Stimulated activated CD4-positive, alpha-beta T cell treated with anti-CD3 and anti-CD28 coated beads, Interleukin-1b, Interleukin-23, amount 100 ng/mL, for 24 hours (primary cell): Measurements from ENCODE around the gene CASKIN2.
A peak's percentile ranks its signal among the peaks of the same experiment; 100 is the strongest.
"Not testable (repeated sequence)": the region's sequence is repeated elsewhere in the genome, so short reads cannot be mapped to it uniquely, and the experiment has no call there.

Experiments
- DNase-seq, 4 experiments: peaks; one replicate each; pipeline ENCODE4 v3.0.0-alpha.2; 2020; ENCODE audit warnings: low read depth in 4 of 4, low spot score in 1 of 4

The CASKIN2 gene

DNA sequence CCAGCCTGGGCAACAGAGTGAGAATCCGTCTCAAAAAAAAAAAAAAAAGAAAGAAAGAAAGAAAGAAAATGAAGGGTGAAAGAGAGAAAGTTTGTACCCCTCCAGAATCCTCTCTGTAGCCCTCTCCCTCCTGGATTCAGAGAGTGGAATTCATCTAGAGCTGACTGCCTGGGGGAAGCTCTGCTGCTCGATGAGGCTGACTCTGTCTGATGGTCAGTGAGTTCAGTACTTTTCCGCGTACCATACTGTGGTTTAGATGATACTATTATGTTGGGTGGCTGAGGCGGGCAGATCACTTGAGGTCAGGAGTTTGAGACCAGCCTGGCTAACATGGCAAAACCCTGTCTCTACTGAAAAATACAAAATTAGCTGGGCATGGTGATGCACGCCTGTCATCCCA is 44.1 kb downstream of the CASKIN2 start:
- no peak for DNase-seq

DNA sequence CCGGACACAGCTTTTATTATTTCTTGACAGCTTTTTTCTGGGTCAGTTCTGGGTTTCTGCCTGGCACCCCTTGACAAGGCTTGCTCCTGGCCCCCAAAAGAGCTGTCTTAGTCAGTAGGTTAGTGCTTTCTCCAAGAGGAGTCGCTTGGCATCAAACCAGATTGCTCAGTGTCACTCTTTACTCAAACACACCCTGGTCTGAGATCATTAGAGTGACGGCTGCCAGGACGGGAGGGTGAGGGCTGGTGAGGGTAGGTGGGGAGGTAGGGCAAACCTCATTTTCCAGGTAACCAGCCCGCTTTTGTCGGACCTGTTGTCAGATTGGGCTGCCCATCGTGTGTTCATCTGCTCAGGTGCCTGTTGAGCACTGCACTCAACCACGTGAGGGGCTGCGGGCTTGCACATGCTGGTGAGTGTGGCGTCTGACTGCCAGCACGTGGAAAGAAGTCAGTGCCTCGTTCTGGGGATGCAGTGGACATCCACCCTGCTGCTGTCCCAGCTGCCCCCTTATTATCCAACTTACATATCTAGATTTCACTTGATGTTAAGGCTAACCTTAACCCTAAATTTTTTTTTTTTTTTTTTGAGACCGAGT is 46.5 kb downstream of the CASKIN2 start:
- DNase-seq = no peak

DNA sequence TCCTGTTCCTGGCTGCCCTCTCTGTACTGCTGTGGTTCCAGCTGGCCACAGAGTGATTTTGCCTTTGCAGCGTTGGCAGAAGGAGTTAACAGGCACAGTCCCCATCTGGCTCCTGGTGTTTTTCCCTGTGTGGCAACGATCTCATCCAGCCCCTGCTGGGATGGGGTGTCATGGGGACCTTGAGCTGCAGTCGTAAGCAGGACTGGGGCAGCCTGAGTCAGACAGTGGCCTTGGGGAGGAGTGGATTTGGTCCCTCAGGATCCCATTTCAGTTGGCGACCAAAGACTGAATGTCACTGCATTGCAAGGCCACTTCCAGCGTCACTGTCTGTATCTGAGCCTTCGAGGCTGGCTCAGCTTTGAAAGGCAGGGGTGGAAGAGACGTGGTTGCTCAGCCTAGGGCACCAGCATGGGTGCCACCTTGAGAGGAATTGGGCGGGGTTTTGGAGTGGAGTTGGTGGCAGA is 47.0 kb downstream of the CASKIN2 start:
- no peak for DNase-seq

DNA sequence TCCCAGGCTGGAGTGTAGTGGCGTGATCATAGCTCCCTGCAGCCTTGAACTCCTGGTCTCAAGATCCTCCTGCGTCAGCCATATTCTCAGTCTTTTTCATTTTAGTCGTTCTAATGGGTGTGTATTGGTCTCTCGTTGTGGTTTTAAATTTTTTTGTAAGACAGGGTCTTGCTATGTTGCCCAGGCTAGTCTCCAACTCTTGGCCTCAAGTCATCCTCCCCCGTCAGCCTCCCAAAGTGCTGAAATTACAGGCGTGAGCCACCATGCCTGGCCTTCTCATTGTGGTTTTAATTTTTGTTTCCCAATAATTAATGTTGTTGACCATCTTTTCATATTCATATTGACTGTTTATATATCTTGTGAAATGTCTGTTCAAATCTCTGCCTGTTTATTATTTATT is 50.3 kb downstream of the CASKIN2 start:
- DNase-seq = no peak

DNA sequence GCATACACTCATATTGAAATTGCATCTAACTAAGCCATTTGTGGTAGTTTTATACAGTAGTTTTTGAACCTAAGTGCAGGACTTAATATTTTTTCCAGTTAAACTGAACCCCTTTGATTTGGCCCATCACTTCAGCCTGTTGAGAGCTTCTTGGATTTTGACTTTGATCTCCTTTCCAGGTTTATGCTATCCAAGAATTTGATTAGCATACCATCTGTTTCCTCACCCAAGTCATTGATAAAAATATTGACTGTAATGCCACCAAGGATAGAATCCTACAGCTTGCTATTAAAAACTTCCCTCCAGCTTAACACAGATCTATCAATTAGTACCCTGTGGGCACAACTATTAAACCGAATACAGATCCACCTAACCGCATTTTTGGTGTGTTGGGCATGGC is 51.7 kb downstream of the CASKIN2 start:
- no peak for DNase-seq

DNA sequence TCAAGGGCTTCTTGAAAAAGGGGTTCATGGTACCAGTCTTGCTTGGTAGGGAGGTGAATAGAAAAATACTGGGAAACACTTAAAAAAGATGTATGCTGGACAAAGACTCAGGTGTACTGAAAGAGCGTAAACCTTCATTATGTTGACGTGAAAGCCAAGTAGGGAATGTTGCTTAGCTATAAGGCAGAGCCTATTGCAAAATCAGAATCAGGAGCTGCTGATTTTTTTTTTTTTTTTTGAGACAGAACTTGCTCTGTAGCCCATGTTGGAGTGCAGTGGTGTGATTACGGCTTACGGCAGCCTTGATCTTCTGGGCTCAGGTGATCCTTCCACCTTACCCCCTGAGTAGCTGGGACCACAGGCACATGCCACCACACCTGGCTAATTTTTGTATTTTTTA is 55.0 kb downstream of the CASKIN2 start:
- DNase-seq = no peak

DNA sequence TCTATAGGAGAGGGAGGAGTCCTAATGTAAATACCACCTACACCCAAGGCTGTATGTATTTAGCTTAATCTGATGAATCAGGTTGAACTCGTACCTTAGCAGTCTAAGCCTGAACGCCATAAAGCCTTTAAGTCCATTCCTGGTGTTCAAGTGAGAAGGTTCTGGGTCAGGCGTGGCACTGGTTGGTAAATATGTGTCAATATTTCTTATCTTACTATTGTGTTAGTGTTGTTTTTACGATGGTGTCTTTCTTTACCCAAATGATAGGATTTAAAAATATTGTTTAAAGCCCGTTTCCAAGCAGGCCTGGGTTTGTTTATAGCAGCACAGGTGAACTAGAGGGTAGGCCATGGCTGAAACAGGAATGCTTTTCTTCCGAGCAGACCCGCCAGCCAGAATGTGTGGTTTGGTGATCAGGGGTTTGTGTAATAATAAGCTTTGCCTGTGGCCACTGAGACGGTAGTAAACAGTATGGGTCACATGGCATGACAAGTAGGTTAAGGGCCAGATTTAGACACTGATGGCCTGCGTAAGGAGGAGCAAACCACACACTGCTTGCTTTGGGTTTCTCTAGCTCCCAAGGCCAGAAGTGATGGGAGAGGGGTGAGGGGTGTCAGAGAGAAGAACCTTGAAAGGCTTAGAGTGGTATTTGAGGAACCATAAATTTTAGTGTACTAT is 55.6 kb downstream of the CASKIN2 start:
- DNase-seq = no peak

DNA sequence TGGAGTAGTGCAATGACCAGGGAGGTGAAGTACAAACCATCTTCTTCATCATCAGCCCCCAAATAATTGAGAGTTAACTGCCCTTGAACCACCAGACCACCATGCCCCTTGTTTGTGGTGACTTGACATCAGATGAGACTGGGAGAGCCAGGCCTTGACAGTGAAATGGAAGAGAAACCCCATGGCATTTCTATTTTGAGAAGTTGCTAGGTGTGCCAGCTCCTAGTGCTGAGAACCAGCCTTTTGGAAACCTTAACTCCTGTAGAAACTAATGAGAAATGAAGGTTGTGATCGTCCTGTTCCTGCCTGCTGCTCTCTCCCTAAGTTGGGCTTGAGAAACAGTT is 56.1 kb downstream of the CASKIN2 start:
- no peak for DNase-seq

DNA sequence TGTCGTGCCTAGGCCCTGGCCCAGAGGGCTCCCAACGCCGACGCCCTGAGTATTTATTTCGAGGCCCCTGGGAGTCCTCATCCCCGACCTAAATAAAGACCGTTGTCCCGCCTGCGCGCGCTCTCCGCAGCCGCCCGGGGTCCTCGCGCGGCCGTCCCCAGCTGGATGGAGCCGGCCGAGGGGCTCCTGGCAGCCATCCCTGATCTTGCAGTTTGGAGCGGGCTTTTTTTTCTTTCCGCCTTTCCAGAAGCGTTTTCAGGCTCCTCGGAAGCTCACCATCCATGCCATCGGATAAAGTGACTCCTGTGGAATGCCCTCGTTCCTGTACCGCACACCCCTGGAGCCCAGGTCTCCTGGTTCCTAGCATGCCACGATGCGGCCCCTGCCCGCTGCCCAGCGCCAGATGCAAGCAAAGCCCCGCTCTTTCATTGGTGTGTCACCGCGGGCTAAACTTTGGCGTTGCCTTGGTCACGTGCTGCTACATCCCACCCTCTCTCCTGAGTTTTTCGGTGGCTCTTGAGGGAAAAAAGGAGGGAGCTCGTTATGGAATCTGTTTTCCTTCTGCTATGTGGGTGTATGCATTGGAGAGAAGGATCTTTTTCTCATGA is 58.2 kb downstream of the CASKIN2 start:
- DNase-seq = peak in 1 of 4 experiments; percentile 4

DNA sequence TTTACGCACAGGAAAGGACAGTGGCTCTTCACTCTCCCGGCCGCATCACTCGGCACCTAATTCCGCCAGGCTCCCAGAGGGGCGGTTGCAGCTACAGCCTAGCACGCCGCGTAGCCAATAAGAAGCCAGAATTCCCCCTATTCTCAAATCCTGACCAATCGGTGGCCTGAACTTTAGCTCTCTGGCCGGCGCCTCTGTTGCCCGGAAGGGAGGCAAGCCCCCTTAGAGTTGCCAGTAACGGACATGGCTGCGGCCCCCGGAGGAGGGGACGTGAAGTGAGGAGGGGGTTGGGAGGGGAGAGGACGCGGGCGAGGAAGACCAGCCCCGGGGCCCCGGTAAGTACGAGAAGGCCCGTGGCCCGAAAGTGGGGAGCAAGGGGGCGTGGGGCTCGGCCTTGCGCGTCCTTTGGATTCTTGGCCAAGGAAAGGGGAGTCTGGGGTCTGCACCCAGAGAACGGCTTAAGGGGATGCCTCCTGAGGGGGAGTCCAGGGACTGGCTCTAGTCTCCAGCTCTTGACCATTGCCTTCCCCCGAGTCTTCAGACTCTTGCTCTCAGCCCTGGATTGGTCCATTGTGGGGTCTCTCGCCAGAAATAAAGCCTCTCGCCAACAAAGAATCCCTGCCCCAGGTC is 58.8 kb downstream of the CASKIN2 start, which contains the start of gene TMEM94:
TSS of gene TMEM94 (plus strand) at position 219 of the 630 bp plus-strand sequence. CDS start 15,271 bp downstream, outside the sequence.
- DNase-seq = peak; percentile 61 to 83 (median 76)

DNA sequence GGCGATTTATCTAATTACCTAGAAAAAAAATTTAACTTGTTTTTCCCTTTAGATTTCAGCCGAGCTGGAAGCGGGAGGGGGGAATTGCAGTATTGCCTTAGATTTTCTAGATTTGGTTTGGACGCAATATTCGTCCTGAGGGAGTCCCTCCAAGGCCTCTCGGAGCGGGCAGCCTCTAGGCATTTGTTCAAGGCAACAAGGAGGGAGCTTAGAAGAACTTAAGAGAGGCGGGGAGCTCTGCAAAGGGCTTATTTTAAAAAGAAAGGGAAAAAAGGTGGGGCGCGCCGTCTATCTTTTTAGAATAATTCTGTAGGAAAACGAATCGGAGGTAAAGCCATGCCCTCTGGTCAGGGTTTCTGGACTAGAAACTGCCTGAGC is 59.3 kb downstream of the CASKIN2 start:
- DNase-seq = no peak

DNA sequence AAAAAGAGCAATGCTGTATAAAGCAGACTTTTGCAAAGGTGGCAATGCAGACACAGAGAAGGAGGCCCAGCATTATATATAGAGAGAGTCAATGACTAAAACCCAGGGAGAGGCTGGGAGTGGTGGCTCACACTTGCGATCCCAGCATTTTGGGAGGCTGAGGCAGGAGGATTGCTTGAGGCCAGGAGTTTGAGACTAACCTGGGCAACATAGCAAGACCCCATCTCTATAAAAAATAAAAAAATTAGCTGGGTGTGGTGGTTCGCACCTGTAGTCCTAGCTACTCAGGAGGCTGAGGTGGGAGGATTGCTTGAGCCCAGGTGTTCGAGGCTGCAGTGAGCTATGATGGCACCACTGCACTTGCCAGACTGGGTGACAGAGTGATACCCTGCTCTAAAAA is 60.7 kb downstream of the CASKIN2 start:
- DNase-seq = not testable (repeated sequence)

DNA sequence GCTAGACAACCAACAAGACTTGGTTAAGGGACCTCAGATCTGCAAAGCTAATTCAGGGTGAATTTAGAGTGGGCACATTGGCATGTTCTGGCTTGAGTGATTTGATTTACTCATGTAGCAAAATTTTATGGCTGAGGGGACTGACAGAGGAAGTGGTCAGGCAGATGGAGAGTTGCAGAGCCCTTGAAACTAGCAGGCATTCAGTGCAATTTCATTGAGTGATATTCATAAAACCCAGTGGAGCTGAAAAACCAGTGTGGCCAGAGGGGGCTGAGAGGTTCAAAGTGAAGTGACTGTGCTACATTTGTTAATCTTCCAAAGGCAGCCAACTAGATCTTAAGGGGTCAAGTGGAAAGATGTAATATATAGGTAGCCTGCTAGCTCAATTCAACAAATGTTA is 61.1 kb downstream of the CASKIN2 start:
- DNase-seq = no peak

DNA sequence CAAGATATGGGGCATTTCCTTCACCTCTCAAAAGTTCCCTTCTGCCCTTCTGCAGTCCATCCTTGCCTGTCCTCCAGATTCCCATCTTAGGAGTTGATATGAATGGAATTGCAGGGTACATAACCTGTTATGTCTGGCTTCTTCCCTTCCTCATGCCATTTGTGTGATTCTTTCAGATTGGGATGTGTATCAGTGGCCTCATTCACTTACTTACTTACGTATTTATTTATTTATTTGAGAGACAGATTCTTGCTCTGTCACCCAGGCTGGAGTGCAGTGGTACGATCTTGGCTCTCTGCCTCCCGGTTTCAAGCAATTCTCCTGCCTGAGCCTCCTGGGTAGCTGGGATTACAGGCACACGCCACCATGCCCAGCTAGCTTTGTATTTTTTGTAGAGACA is 65.1 kb downstream of the CASKIN2 start:
- DNase-seq = no peak
